H9 (cell line): ENCODE measurements around the gene PHOSPHO1. TPM values are rescaled to one million over a fixed set of nuclear protein-coding genes. Genes with fewer than 3 reads are reported as not detected.

ENCODE experiments used
- DNase-seq: peaks from one replicate; pipeline ENCODE4 v3.0.0-alpha.2; 2017
- H2AFZ ChIP-seq: one replicate; pipeline ENCODE4 v1.6.1; 2013; ENCODE audit warnings: mild to moderate bottlenecking, low read length, control low read depth, moderate library complexity
- H2AK5ac ChIP-seq: 2 replicates; pipeline ENCODE4 v1.6.1; 2013; ENCODE audit warnings: low read length, control low read depth, mixed read lengths; ENCODE audit not compliant: insufficient read length
- H2BK120ac ChIP-seq: one replicate; pipeline ENCODE4 v1.6.1; 2013; ENCODE audit warnings: low read depth, mild to moderate bottlenecking, low read length, control low read depth, inconsistent platforms; ENCODE audit not compliant: poor library complexity, severe bottlenecking
- H2BK12ac ChIP-seq: 2 replicates; pipeline ENCODE4 v1.6.1; 2013; ENCODE audit warnings: low read length, control low read depth, mixed read lengths, low read depth; ENCODE audit not compliant: insufficient read length
- H2BK15ac ChIP-seq: 2 replicates; pipeline ENCODE4 v1.6.1; 2013; ENCODE audit warnings: low read depth, low read length, control low read depth
- H2BK20ac ChIP-seq: one replicate; pipeline ENCODE4 v1.6.1; 2013; ENCODE audit warnings: low read depth, mild to moderate bottlenecking, low read length, control low read depth, inconsistent platforms; ENCODE audit not compliant: poor library complexity, severe bottlenecking
- H2BK5ac ChIP-seq: 2 replicates; pipeline ENCODE4 v1.6.1; 2013; ENCODE audit warnings: low read length, control low read depth, mixed read lengths; ENCODE audit not compliant: insufficient read length
- H3K14ac ChIP-seq: 2 replicates; pipeline ENCODE4 v1.6.1; 2013; ENCODE audit warnings: low read length, control low read depth; ENCODE audit not compliant: insufficient read depth
- H3K18ac ChIP-seq: 2 replicates; pipeline ENCODE4 v1.6.1; 2013; ENCODE audit warnings: low read depth, mild to moderate bottlenecking, mixed read lengths, low read length, control low read depth; ENCODE audit not compliant: insufficient read length
- H3K23ac ChIP-seq: 2 replicates; pipeline ENCODE4 v1.6.1; 2013; ENCODE audit warnings: low read length, control low read depth, mixed read lengths, low read depth; ENCODE audit not compliant: insufficient read length
- H3K23me2 ChIP-seq: 2 replicates; pipeline ENCODE4 v1.6.1; 2013; ENCODE audit warnings: low read depth, mild to moderate bottlenecking, mixed read lengths, low read length, control low read depth; ENCODE audit not compliant: insufficient read length, poor library complexity, severe bottlenecking
- H3K27ac ChIP-seq: 2 replicates; pipeline ENCODE4 v1.5.1; 2013; ENCODE audit warnings: low read length, control low read depth, mixed read lengths, low read depth; ENCODE audit not compliant: insufficient read length
- H3K27me3 ChIP-seq: 2 replicates; pipeline ENCODE4 v1.6.1; 2013; ENCODE audit warnings: low read length, control low read depth, inconsistent platforms; ENCODE audit not compliant: insufficient read depth
- H3K4ac ChIP-seq: 2 replicates; pipeline ENCODE4 v1.6.1; 2013; ENCODE audit warnings: low read depth, mild to moderate bottlenecking, control low read depth, inconsistent platforms, low read length, moderate library complexity
- H3K4me1 ChIP-seq: 2 replicates; pipeline ENCODE4 v1.6.1; 2013; ENCODE audit warnings: low read length, control low read depth, inconsistent platforms; ENCODE audit not compliant: insufficient read depth
- H3K4me2 ChIP-seq: 2 replicates; pipeline ENCODE4 v1.6.1; 2013; ENCODE audit warnings: low read length, control low read depth, mixed read lengths; ENCODE audit not compliant: insufficient read length, insufficient read depth
- H3K56ac ChIP-seq: 2 replicates; pipeline ENCODE4 v1.6.1; 2013; ENCODE audit warnings: low read depth, mild to moderate bottlenecking, mixed read lengths, low read length, control low read depth; ENCODE audit not compliant: insufficient read length
- H3K79me1 ChIP-seq: 2 replicates; pipeline ENCODE4 v1.6.1; 2013; ENCODE audit warnings: low read depth, mild to moderate bottlenecking, moderate library complexity, low read length, control low read depth, inconsistent platforms; ENCODE audit not compliant: insufficient read depth, poor library complexity, severe bottlenecking
- H3K79me2 ChIP-seq: 2 replicates; pipeline ENCODE4 v1.6.1; 2013; ENCODE audit warnings: low read length, control low read depth, inconsistent platforms; ENCODE audit not compliant: insufficient read depth
- H3K9ac ChIP-seq: 2 replicates; pipeline ENCODE4 v1.6.1; 2013; ENCODE audit warnings: low read length, control low read depth, mixed read lengths; ENCODE audit not compliant: insufficient read length; ENCODE audit errors: extremely low read depth
- H3K9me3 ChIP-seq: one replicate; pipeline ENCODE4 v1.6.1; 2013; ENCODE audit warnings: low read depth, low read length, inconsistent platforms; ENCODE audit not compliant: control insufficient read depth
- H3T11ph ChIP-seq: one replicate; pipeline ENCODE4 v1.6.1; 2013; ENCODE audit warnings: mild to moderate bottlenecking, low read length, control low read depth, inconsistent platforms
- H4K20me1 ChIP-seq: one replicate; pipeline ENCODE4 v1.6.1; 2013; ENCODE audit not compliant: control insufficient read depth, insufficient read length, insufficient read depth
- H4K5ac ChIP-seq: 2 replicates; pipeline ENCODE4 v1.6.1; 2013; ENCODE audit warnings: low read depth, mild to moderate bottlenecking, mixed read lengths, low read length, control low read depth; ENCODE audit not compliant: insufficient read length
- H4K8ac ChIP-seq: replicated peaks from 2 replicates; pipeline ENCODE4 v1.6.1; 2013; ENCODE audit warnings: low read length, control low read depth, mixed read lengths, low read depth; ENCODE audit not compliant: insufficient read length
- H4K91ac ChIP-seq: 2 replicates; pipeline ENCODE4 v1.6.1; 2013; ENCODE audit warnings: low read depth, mild to moderate bottlenecking, moderate library complexity, mixed read lengths, low read length, control low read depth; ENCODE audit not compliant: insufficient read length
- H3K27ac Mint-ChIP-seq, 3 experiments: 2 replicates in 2 of 3; 3 replicates in 1 of 3; pipeline ENCODE4 v1.8.0; 2020 to 2021; ENCODE audit warnings: mixed read lengths in 3 of 3, mild to moderate bottlenecking in 1 of 3, moderate library complexity in 1 of 3
- H3K27me3 Mint-ChIP-seq: 2 replicates; pipeline ENCODE4 v1.8.0; 2021; ENCODE audit warnings: low read depth, mild to moderate bottlenecking, moderate library complexity, mixed read lengths
- H3K36me3 Mint-ChIP-seq, 3 experiments: 2 replicates in 2 of 3; 3 replicates in 1 of 3; pipeline ENCODE4 v1.8.0; 2020 to 2021; ENCODE audit warnings: low read depth in 3 of 3, mixed read lengths in 3 of 3; ENCODE audit not compliant: insufficient read depth in 1 of 3
- H3K4me1 Mint-ChIP-seq, 2 experiments: 2 replicates each; pipeline ENCODE4 v1.8.0; 2020; ENCODE audit warnings: mixed read lengths in 2 of 2
- H3K4me3 Mint-ChIP-seq, 2 experiments: 2 replicates in 1 of 2; 3 replicates in 1 of 2; pipeline ENCODE4 v1.8.0; 2020 to 2021; ENCODE audit warnings: mild to moderate bottlenecking in 2 of 2, mixed read lengths in 2 of 2, moderate library complexity in 1 of 2
- H3K9me3 Mint-ChIP-seq, 2 experiments: 2 replicates in 1 of 2; 3 replicates in 1 of 2; pipeline ENCODE4 v1.8.0; 2020; ENCODE audit warnings: mild to moderate bottlenecking in 2 of 2, mixed read lengths in 2 of 2, moderate library complexity in 1 of 2
- CTCF ChIP-seq: fragments of 200-600 bp; sonication (generic); conservative IDR thresholded peaks from 3 replicates; pipeline ENCODE4 v1.8.0; 2021; ENCODE audit warnings: antibody characterized with exemption, mild to moderate bottlenecking
- WGBS: extraction: QIAGEN DNeasy Blood & Tissue Kit; methylation state at CpG from one replicate; pipeline ENCODE4 v1.1.7; 2013; ENCODE audit warnings: missing lambda C conversion rate, low lambda C conversion rate, mixed read lengths; ENCODE audit not compliant: insufficient read length; ENCODE audit errors: extremely low coverage; 5-methylcytosine and 5-hydroxymethylcytosine counted together
- total RNA-seq: library from RNA; stranded (reverse); gene quantifications from 2 replicates; pipeline ENCODE4 v1.2.1, GENCODE V29; 2021

The PHOSPHO1 gene
- total RNA-seq, 1 experiment from 2014 or later: 0.63 TPM

GRCh38 chr17:49191409-49191916 lies 39.1 kb downstream of the PHOSPHO1 start:
- Histone ChIP-seq H3K9me3 (no peaks in the 10 kb centered on the region), H4K20me1 (no peaks in the 10 kb centered on the region), H4K8ac (no peak overlapping the region), H2BK120ac (no peak overlapping the region), H4K91ac (no peak overlapping the region), H3K4me2 (peak overlapping the region; percentile 95), H3K9ac (peak overlapping the region; percentile 85), H3K79me1 (no peaks in the 10 kb centered on the region), H2AFZ (peak overlapping the region; percentile 48), H3K27ac (no peak overlapping the region), H3K4me1 (no peaks in the 10 kb centered on the region; the same call in 1 of the 2 replicates), H2BK15ac (no peak overlapping the region), H2BK20ac (no peak overlapping the region), H3K23ac (no peak overlapping the region), H3K23me2 (peaks cover 6% of the 10 kb centered on the region), H3K4ac (no peak overlapping the region), H3K56ac (no peak overlapping the region), H2AK5ac (no peak overlapping the region), H3T11ph (no peak overlapping the region), H3K27me3 (no peaks in the 10 kb centered on the region), H3K18ac (no peak overlapping the region), H3K14ac (peak overlapping the region; percentile 97), H2BK12ac (no peak overlapping the region), H4K5ac (peak overlapping the region; percentile 44), H2BK5ac (no peak overlapping the region), H3K79me2 (no peaks in the 10 kb centered on the region)
- no peak for TF ChIP-seq CTCF
- DNase-seq: no peak
- H3K27ac Mint-ChIP-seq: peak overlapping the region; percentile 92 to 98 (median 94); a peak in 6 of 7 replicates
- H3K36me3 Mint-ChIP-seq: no peaks in the 10 kb centered on the region; a peak in 1 of 7 replicates
- H3K4me3 Mint-ChIP-seq: peak overlapping the region; percentile 91 to 92
- peaks cover 2% of the 10 kb centered on the region for H3K27me3 Mint-ChIP-seq
- peaks cover 0 to under 1% of the 10 kb centered on the region in 2 experiments; a peak in 1 of 5 replicates for H3K9me3 Mint-ChIP-seq
- peaks cover 8 to 10% of the 10 kb centered on the region in 2 experiments for H3K4me1 Mint-ChIP-seq
- no CpG with 5 or more reads among the region's 8 CpGs for WGBS
